DOHH2 (cell line): ENCODE results near the gene CCT5.

ENCODE experiments used
- H3F3A ChIP-seq: fragments of 200-600 bp; sonication (generic), shearing (Covaris generic); 2 replicates; pipeline ENCODE4 v1.6.0; 2016; ENCODE audit warnings: antibody characterized with exemption, mild to moderate bottlenecking; ENCODE audit not compliant: control insufficient read depth, insufficient read depth
- H3K27ac ChIP-seq: fragments of 200-600 bp; sonication (generic); 2 replicates; pipeline ENCODE4 v1.5.1; 2014; ENCODE audit warnings: low read depth, mild to moderate bottlenecking, low read length, moderate library complexity
- H3K27me3 ChIP-seq: fragments of 200-600 bp; sonication (generic); 2 replicates; pipeline ENCODE4 v1.6.1; 2014; ENCODE audit warnings: mild to moderate bottlenecking, low read length, mixed read lengths; ENCODE audit not compliant: control insufficient read depth
- H3K36me3 ChIP-seq: fragments of 200-600 bp; sonication (generic); 2 replicates; pipeline ENCODE4 v1.6.1; 2014; ENCODE audit warnings: mild to moderate bottlenecking, low read length, moderate library complexity, mixed read lengths; ENCODE audit not compliant: control insufficient read depth
- H3K4me1 ChIP-seq: fragments of 200-600 bp; sonication (generic); 2 replicates; pipeline ENCODE4 v1.6.1; 2014; ENCODE audit warnings: mild to moderate bottlenecking, low read length, mixed read lengths; ENCODE audit not compliant: control insufficient read depth
- H3K4me2 ChIP-seq: fragments of 200-600 bp; sonication (generic); 2 replicates; pipeline ENCODE4 v1.6.0; 2014; ENCODE audit warnings: mild to moderate bottlenecking, low read length, moderate library complexity
- H3K4me3 ChIP-seq: fragments of 200-600 bp; sonication (generic); 2 replicates; pipeline ENCODE4 v1.5.1; 2014; ENCODE audit warnings: mild to moderate bottlenecking, low read length, mixed read lengths
- H3K79me2 ChIP-seq: fragments of 200-600 bp; sonication (generic); 2 replicates; pipeline ENCODE4 v1.6.1; 2014; ENCODE audit warnings: mild to moderate bottlenecking, low read length, mixed read lengths; ENCODE audit not compliant: control insufficient read depth
- H3K9me2 ChIP-seq: fragments of 200-600 bp; sonication (generic); replicated peaks from 2 replicates; pipeline ENCODE4 v1.6.1; 2014; ENCODE audit warnings: mild to moderate bottlenecking, low read length, mixed read lengths; ENCODE audit not compliant: control insufficient read depth
- H3K9me3 ChIP-seq: fragments of 200-600 bp; sonication (generic); 2 replicates; pipeline ENCODE4 v1.6.1; 2014; ENCODE audit warnings: antibody characterized with exemption, low read length, mixed read lengths; ENCODE audit not compliant: control insufficient read depth, insufficient read depth
- H4K20me1 ChIP-seq: fragments of 200-600 bp; sonication (generic); 2 replicates; pipeline ENCODE4 v1.6.0; 2014; ENCODE audit warnings: low read depth, mild to moderate bottlenecking, antibody characterized with exemption, low read length, moderate library complexity; ENCODE audit not compliant: control insufficient read depth, insufficient read depth
- CTCF ChIP-seq: fragments of 200-600 bp; sonication (generic); IDR thresholded peaks from one replicate; pipeline ENCODE4 v1.5.1; 2014; ENCODE audit warnings: antibody characterized with exemption, mild to moderate bottlenecking, low read depth, low read length; ENCODE audit not compliant: poor library complexity, severe bottlenecking
- EZH2phosphoT487 ChIP-seq: fragments of 200-600 bp; sonication (generic); IDR thresholded peaks from 2 replicates; pipeline ENCODE4 v1.6.1; 2017; ENCODE audit warnings: borderline replicate concordance, mild to moderate bottlenecking, antibody characterized with exemption, low read length, moderate library complexity, mixed read lengths

The CCT5 gene

GRCh38 chr5:10254686-10255085, 4.6 kb downstream of the CCT5 start:
- Histone ChIP-seq H3F3A (peaks cover 3% of the 10 kb centered on the region; the same call in 1 of the 2 replicates), H3K9me3 (no peaks in the 10 kb centered on the region), H3K4me2 (no peak overlapping the region), H3K4me1 (peaks cover 17% of the 10 kb centered on the region), H3K36me3 (peaks cover 95% of the 10 kb centered on the region), H3K79me2 (peaks cover 89% of the 10 kb centered on the region), H3K27ac (no peak overlapping the region), H3K4me3 (no peak overlapping the region), H3K9me2 (no peaks in the 10 kb centered on the region), H4K20me1 (peaks cover 45% of the 10 kb centered on the region), H3K27me3 (no peaks in the 10 kb centered on the region)
- TF ChIP-seq CTCF = no peak
- TF ChIP-seq EZH2phosphoT487 = no peak

- TF ChIP-seq EZH2phosphoT487 (no peak), CTCF (no peak)
- Histone ChIP-seq H3K4me2 (no peak overlapping the region), H3K36me3 (peaks cover 99% of the 10 kb centered on the region), H3K4me1 (peaks cover 4% of the 10 kb centered on the region), H3K27ac (no peak overlapping the region), H3K4me3 (no peak overlapping the region), H3K9me3 (no peaks in the 10 kb centered on the region), H3K9me2 (no peaks in the 10 kb centered on the region), H3K27me3 (no peaks in the 10 kb centered on the region), H3F3A (peaks cover 14% of the 10 kb centered on the region), H3K79me2 (peaks cover 58% of the 10 kb centered on the region), H4K20me1 (peaks cover 34% of the 10 kb centered on the region)
Observed at GRCh38 chr5:10257870-10258269, 7.8 kb downstream of the CCT5 start.

- H4K20me1 ChIP-seq = peaks cover 29% of the 10 kb centered on the region; the same call in 1 of the 2 replicates
- H3K4me1 ChIP-seq = no peaks in the 10 kb centered on the region
- peaks cover 38% of the 10 kb centered on the region for H3K79me2 ChIP-seq
- peaks cover 31% of the 10 kb centered on the region for H3F3A ChIP-seq
- H3K27me3 ChIP-seq = no peaks in the 10 kb centered on the region
- no peak for TF ChIP-seq EZH2phosphoT487
- TF ChIP-seq CTCF = no peak
- no peak overlapping the region for H3K27ac ChIP-seq
- H3K9me3 ChIP-seq = no peaks in the 10 kb centered on the region
- H3K9me2 ChIP-seq = no peaks in the 10 kb centered on the region
- H3K4me3 ChIP-seq = no peak overlapping the region
- no peak overlapping the region for H3K4me2 ChIP-seq
- H3K36me3 ChIP-seq = peaks cover 99% of the 10 kb centered on the region
Observed at GRCh38 chr5:10259899-10260298, 9.8 kb downstream of the CCT5 start.

GRCh38 chr5:10261065-10261464, 11.0 kb downstream of the CCT5 start:
- Histone ChIP-seq H3K36me3 (peaks cover 99% of the 10 kb centered on the region), H3K9me3 (no peaks in the 10 kb centered on the region), H3K4me2 (no peak overlapping the region), H3K27ac (no peak overlapping the region), H4K20me1 (peaks cover 24% of the 10 kb centered on the region; the same call in 1 of the 2 replicates), H3K9me2 (no peaks in the 10 kb centered on the region), H3F3A (peaks cover 42% of the 10 kb centered on the region), H3K4me1 (no peaks in the 10 kb centered on the region), H3K79me2 (peaks cover 26% of the 10 kb centered on the region), H3K27me3 (no peaks in the 10 kb centered on the region), H3K4me3 (no peak overlapping the region)
- TF ChIP-seq EZH2phosphoT487 = no peak
